Neural progenitor cell (in vitro differentiated cells): ENCODE data around the gene STK32B.

Experiments used
- EZH2 ChIP-seq: fragments of 200-600 bp; sonication (generic); IDR thresholded peaks from 2 replicates; pipeline ENCODE4 v1.6.1; 2017; ENCODE audit warnings: antibody characterized with exemption, mild to moderate bottlenecking, moderate library complexity
- EZH2phosphoT487 ChIP-seq: fragments of 200-600 bp; sonication (generic); IDR thresholded peaks from 2 replicates; pipeline ENCODE4 v1.6.1; 2017; ENCODE audit warnings: antibody characterized with exemption
- TF ChIP-seq, protein P1 (sequence below): fragments of 200-600 bp; sonication (generic); IDR thresholded peaks from 2 replicates; pipeline ENCODE4 v1.5.1; 2017; ENCODE audit warnings: antibody characterized with exemption, mild to moderate bottlenecking

DNA sequence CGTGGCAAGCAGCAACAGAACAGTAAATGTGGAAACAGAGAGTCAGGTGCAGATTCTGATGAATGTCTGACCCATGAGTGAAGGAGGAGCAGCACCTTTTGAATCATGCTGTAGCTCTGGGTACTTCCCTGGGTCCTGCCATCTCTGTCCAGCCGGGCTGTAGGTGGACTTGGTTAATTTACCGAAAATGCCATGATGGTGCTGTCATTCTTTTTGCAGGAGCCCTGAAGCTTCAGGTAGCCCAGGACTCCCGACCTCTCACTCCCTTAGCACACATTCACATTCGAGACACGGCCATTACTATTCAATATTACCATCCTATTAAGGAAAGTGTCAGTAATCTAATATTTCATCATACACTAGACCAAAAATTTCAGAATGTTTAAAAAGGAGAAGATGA, 320.9 kb downstream of the STK32B start:
- TF ChIP-seq EZH2, result no peak
- TF ChIP-seq, protein P1, sequence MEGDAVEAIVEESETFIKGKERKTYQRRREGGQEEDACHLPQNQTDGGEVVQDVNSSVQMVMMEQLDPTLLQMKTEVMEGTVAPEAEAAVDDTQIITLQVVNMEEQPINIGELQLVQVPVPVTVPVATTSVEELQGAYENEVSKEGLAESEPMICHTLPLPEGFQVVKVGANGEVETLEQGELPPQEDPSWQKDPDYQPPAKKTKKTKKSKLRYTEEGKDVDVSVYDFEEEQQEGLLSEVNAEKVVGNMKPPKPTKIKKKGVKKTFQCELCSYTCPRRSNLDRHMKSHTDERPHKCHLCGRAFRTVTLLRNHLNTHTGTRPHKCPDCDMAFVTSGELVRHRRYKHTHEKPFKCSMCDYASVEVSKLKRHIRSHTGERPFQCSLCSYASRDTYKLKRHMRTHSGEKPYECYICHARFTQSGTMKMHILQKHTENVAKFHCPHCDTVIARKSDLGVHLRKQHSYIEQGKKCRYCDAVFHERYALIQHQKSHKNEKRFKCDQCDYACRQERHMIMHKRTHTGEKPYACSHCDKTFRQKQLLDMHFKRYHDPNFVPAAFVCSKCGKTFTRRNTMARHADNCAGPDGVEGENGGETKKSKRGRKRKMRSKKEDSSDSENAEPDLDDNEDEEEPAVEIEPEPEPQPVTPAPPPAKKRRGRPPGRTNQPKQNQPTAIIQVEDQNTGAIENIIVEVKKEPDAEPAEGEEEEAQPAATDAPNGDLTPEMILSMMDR, result no peak
- no peak for TF ChIP-seq EZH2phosphoT487
